Fibroblast of lung (primary cell): Measurements from ENCODE around the gene NEUROD1.

Source experiments
- CTCF ChIP-seq, 2 donors: IDR thresholded peaks in 1 of 2; conservative IDR thresholded peaks in 1 of 2; 1 replicate in 1 of 2; 2 replicates in 1 of 2; pipeline ENCODE4 v1.5.1; 2011 to 2012; ENCODE audit warnings: low read length in 2 of 2, control low read depth in 1 of 2, inconsistent platforms in 1 of 2, low read depth in 1 of 2, mild to moderate bottlenecking in 1 of 2
- EZH2 ChIP-seq: IDR thresholded peaks from 2 replicates; pipeline ENCODE4 v1.5.1; 2012; ENCODE audit warnings: low read length, control low read depth, mild to moderate bottlenecking; ENCODE audit errors: missing control alignments

GRCh38 chr2:181673173-181673572, 7.1 kb downstream of the NEUROD1 start:
- TF ChIP-seq EZH2 = no peak
- TF ChIP-seq CTCF (conservative IDR thresholded peaks at IDR 0.05 in 1 of 2, IDR thresholded peaks at IDR 0.05 in 1 of 2; ENCODE audit: low read depth in 1 of 2, low read length in 2 of 2) = no peak
